ENCODE data around the gene CENPF. TPM values are rescaled to one million over a fixed set of nuclear protein-coding genes. Genes with fewer than 3 reads are reported as not detected.

The CENPF gene
- total and polyA plus RNA-seq, 2 donors from 2014 or later, result 0.39 to 3.3 TPM

GRCh38 chr1:214709241-214709640, 106.2 kb downstream of the CENPF start:
- no peak overlapping the region for H3K4me3 ChIP-seq (ENCODE audit: low read length in 3 of 3)

GRCh38 chr1:214712737-214713136, 109.7 kb downstream of the CENPF start:
- no peak overlapping the region for H3K4me3 ChIP-seq (ENCODE audit: low read length in 3 of 3)
- FAIRE-seq (no peak), DNase-seq (no peak)
- H3K9me3 ChIP-seq (ENCODE audit: control insufficient read depth in 2 of 3, insufficient read depth in 1 of 3, low read length in 3 of 3), result no peaks in the 10 kb centered on the region
- intact Hi-C loops (cut with DNase I), result no loop called here
- H3K36me3 ChIP-seq (ENCODE audit: control insufficient read depth in 2 of 3, insufficient read depth in 3 of 3, low read length in 3 of 3), result no peaks in the 10 kb centered on the region
- H3K27me3 ChIP-seq (ENCODE audit: control insufficient read depth, insufficient read depth, low read length), result no peaks in the 10 kb centered on the region
- H3K9ac ChIP-seq (ENCODE audit: low read length in 3 of 3), result no peak overlapping the region
- no peak for TF ChIP-seq CTCF (IDR thresholded peaks at IDR 0.05; ENCODE audit: borderline replicate concordance, extremely low read depth, insufficient read depth)
- H3K27ac ChIP-seq (ENCODE audit: low read depth in 2 of 2, low read length in 2 of 2), result no peak overlapping the region
- no peaks in the 10 kb centered on the region for H3K4me1 ChIP-seq (ENCODE audit: control insufficient read depth in 2 of 3, insufficient read depth in 2 of 3, low read depth in 1 of 3, low read length in 3 of 3)

More at GRCh38 chr1:214709241-214709640, 106.2 kb downstream of the CENPF start:
- Histone ChIP-seq H3K9ac (ENCODE audit: low read length in 3 of 3) (no peak overlapping the region), H3K9me3 (ENCODE audit: control insufficient read depth in 2 of 3, insufficient read depth in 1 of 3, low read length in 3 of 3) (peaks cover 0 to 8% (median 2%) of the 10 kb centered on the region in 3 donors), H3K27ac (ENCODE audit: low read depth in 2 of 2, low read length in 2 of 2) (no peak overlapping the region), H3K36me3 (ENCODE audit: control insufficient read depth in 2 of 3, insufficient read depth in 3 of 3, low read length in 3 of 3) (no peaks in the 10 kb centered on the region), H3K4me1 (ENCODE audit: control insufficient read depth in 2 of 3, insufficient read depth in 2 of 3, low read depth in 1 of 3, low read length in 3 of 3) (no peaks in the 10 kb centered on the region), H3K27me3 (ENCODE audit: control insufficient read depth, insufficient read depth, low read length) (no peaks in the 10 kb centered on the region)
- intact Hi-C loops (cut with DNase I), result no loop called here
- no peak for FAIRE-seq
- no peak for TF ChIP-seq CTCF (IDR thresholded peaks at IDR 0.05; ENCODE audit: borderline replicate concordance, extremely low read depth, insufficient read depth)
- DNase-seq, result no peak

Other genes starting within 250 kb of the CENPF start
- gene PTPN14, start 51.6 kb upstream of the CENPF start, total RNA-seq, result 87.2 TPM
- 5.1 TPM for gene PTPN14, start 51.6 kb upstream of the CENPF start, polyA plus RNA-seq (ENCODE audit: insufficient read depth, low read depth, low replicate concordance)

Measured in kidney (tissue), 14 donors.